CD4-positive, alpha-beta T cell treated with Interleukin-15 for 1 hour (primary cell): Measurements from ENCODE around the gene ADARB1.

ENCODE experiments used
- DNase-seq: peaks from one replicate; pipeline ENCODE4 v3.0.0-alpha.2; 2020

ADARB1 gene

GRCh38 chr21:45215213-45215612, 140.8 kb downstream of the ADARB1 start:
- DNase-seq, result no peak

GRCh38 chr21:45217010-45217409, 142.6 kb downstream of the ADARB1 start:
- DNase-seq, result no peak

GRCh38 chr21:45219517-45219916, 145.1 kb downstream of the ADARB1 start:
- DNase-seq, result no peak

DNA sequence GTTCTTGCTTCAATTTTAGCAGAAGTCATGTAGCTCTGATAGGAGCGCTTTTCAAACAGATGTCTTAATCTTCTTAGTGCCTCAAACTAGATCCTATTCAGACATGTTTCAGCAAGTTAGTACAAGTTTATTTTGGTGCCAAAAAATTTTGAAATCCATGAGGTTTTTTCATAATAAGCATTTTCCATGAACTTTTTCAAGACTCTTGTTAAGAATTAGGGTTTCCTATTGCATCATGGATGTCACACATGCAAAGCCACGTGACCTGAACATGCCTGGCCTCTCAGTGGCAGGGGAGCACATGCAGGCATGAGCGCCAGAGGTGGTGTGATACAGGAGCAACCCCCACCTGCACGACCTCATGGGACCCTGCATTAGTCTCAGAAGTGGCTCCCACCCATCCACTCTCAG, 145.7 kb downstream of the ADARB1 start:
- DNase-seq, result no peak

DNA sequence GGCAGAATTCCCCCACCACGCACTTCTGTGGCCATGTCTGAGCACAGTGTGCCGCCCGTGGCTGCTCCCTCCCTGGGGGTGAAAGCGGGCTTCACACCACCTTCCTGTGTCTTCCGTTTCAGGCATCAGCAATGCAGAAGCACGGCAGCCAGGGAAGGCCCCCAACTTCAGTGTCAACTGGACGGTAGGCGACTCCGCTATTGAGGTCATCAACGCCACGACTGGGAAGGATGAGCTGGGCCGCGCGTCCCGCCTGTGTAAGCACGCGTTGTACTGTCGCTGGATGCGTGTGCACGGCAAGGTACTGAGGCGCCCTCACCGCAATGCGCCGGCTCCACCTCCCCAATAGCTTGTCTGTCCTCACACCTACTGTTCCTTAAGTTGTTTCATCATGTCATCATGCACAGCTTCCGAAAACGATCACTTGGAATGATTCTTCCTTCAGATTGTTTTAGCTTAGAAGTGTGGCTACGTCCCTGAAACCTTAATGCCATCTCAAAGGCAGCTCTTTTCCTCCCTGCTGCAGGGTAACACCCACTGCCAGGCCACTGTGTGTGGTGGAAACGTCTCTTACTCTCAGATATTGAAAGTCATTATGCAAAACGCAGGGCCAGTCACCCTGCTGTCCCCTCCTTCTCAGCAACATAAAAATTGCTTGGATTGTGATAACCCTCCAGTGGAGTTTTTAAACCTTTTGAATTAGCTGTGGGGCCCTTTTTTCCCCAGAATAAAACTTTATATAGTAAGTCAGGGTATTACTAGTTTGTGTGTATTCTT, 146.5 kb downstream of the ADARB1 start:
- no peak for DNase-seq

DNA sequence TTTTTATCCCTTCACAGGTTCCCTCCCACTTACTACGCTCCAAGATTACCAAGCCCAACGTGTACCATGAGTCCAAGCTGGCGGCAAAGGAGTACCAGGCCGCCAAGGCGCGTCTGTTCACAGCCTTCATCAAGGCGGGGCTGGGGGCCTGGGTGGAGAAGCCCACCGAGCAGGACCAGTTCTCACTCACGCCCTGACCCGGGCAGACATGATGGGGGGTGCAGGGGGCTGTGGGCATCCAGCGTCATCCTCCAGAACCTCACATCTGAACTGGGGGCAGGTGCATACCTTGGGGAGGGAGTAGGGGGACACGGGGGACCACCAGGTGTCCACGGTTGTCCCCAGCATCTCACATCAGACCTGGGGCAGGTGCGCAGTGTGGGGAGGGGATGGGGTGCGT, 147.6 kb downstream of the ADARB1 start:
- DNase-seq, result no peak

- DNase-seq, result no peak
Measured at GRCh38 chr21:45223236-45224185, 149.1 kb downstream of the ADARB1 start.

GRCh38 chr21:45224189-45224938, 150.0 kb downstream of the ADARB1 start:
- DNase-seq, result peak; percentile 74

DNA sequence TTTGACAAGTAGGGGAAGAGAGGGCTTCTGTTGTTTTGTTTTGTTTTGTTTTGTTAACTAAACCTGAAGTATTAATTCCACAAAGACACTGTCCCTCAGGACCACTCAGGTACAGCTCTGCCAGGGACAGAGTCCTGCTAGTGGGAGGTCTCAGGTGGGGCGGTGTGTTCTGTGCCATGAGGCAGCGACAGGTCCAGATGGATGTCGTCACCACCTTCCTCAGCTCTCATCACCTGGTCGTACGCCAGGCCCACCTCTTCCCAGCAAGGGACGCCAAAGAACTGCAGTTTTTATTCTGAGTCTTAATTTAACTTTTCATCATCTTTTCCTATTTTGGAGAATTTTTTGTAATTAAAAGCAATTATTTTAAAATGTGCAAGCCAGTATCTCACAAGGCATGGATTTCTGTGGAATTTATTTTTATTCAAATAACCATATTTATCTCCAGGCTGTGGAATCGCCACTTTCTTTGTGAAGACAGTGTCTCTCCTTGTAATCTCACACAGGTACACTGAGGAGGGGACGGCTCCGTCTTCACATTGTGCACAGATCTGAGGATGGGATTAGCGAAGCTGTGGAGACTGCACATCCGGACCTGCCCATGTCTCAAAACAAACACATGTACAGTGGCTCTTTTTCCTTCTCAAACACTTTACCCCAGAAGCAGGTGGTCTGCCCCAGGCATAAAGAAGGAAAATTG, 150.8 kb downstream of the ADARB1 start:
- no peak for DNase-seq

GRCh38 chr21:45225741-45226327, 151.5 kb downstream of the ADARB1 start:
- no peak for DNase-seq

- peak; percentile 22 for DNase-seq
Measured at GRCh38 chr21:45226540-45227326, 152.4 kb downstream of the ADARB1 start.

GRCh38 chr21:45227735-45228134, 153.4 kb downstream of the ADARB1 start:
- no peak for DNase-seq

- peak; percentile 55 for DNase-seq
Measured at GRCh38 chr21:45228171-45228641, 153.8 kb downstream of the ADARB1 start.

GRCh38 chr21:45228656-45229240, 154.4 kb downstream of the ADARB1 start:
- no peak for DNase-seq

- DNase-seq, result no peak
Measured at GRCh38 chr21:45231705-45232104, 157.3 kb downstream of the ADARB1 start.

DNA sequence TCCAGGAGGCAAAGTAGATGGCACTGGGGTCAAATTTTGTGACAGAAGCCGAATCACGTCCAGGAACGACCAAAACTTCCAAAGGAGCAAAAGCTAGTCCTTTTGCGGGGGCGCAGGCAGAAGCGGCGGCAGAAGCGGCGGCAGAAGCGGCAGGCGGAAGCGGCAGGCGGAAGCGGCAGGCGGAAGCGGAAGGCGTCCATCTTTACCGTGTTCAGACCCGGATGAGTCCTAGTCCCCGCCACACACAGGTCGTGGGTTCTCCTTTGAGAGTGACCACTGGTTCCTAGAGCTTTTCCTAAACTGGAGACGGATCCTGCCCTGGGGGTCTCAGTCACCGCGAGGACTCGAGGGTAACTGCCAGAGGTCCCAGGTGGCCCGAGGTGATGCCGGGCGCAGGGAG, 159.7 kb downstream of the ADARB1 start:
- no peak for DNase-seq

GRCh38 chr21:45234965-45235364, 160.6 kb downstream of the ADARB1 start:
- no peak for DNase-seq

GRCh38 chr21:45235488-45235887, 161.1 kb downstream of the ADARB1 start:
- no peak for DNase-seq

DNA sequence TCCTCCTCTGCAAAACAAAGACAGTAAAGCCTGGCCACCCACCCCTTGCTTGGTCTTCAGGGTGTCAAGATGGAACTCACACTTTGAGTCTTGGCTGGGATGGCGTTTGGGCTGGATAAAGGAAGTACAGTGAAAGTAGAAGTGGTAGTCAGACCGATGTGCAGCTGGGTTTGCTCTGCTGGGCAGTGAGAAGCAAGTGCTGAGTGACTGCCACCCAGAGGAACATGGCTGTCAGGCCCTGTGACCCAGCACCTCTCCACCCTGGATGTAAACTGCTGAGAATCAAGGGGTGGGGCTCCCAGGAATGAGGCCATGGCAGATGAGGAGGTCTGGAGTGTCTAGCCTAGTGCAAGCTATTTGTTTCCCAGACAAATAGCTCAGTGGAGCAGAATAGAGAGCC, 162.1 kb downstream of the ADARB1 start:
- peak; percentile 30 for DNase-seq

- DNase-seq, result no peak
Measured at GRCh38 chr21:45237401-45237800, 163.0 kb downstream of the ADARB1 start.

- no peak for DNase-seq
Measured at GRCh38 chr21:45241357-45241756, 167.0 kb downstream of the ADARB1 start.
